GM12878 (cell line): Measurements from ENCODE around the gene CCDC39. TPM values are rescaled to one million over a fixed set of nuclear protein-coding genes. Genes with fewer than 3 reads are reported as not detected.

Source experiments
- EZH2 ChIP-seq: IDR thresholded peaks from 2 replicates; pipeline ENCODE4 v1.6.1; 2012; ENCODE audit warnings: low read depth, mild to moderate bottlenecking, control low read depth, inconsistent platforms, low read length, borderline replicate concordance; ENCODE audit not compliant: control insufficient read depth
- HCFC1 ChIP-seq: fragments of 150-350 bp; IDR thresholded peaks from 2 replicates; pipeline ENCODE4 v1.6.1; 2014; ENCODE audit warnings: low read length
- KLF5 ChIP-seq: fragments of 450-650 bp; IDR thresholded peaks from 2 replicates; pipeline ENCODE4 v1.6.1; 2014; ENCODE audit warnings: mild to moderate bottlenecking; ENCODE audit not compliant: partially characterized antibody
- MLLT1 ChIP-seq: fragments of 450-650 bp; IDR thresholded peaks from 2 replicates; pipeline ENCODE4 v1.6.1; 2016; ENCODE audit warnings: mild to moderate bottlenecking
- MYB ChIP-seq: fragments of 150-350 bp; IDR thresholded peaks from 2 replicates; pipeline ENCODE4 v1.6.1; 2014; ENCODE audit warnings: mild to moderate bottlenecking, low read depth, low read length, borderline replicate concordance
- RB1 ChIP-seq: fragments of 450-650 bp; formaldehyde crosslinking; IDR thresholded peaks from 2 replicates; pipeline ENCODE4 v1.6.1; 2017; ENCODE audit warnings: mild to moderate bottlenecking, borderline replicate concordance
- SMAD1 ChIP-seq: fragments of 450-650 bp; IDR thresholded peaks from 2 replicates; pipeline ENCODE4 v1.6.1; 2018; ENCODE audit warnings: mild to moderate bottlenecking, low read depth; ENCODE audit not compliant: partially characterized antibody
- SMC3 ChIP-seq: IDR thresholded peaks from 2 replicates; pipeline ENCODE4 v1.6.1; 2011; ENCODE audit warnings: low read length, improper control_type of control experiment, borderline replicate concordance
- SP1 ChIP-seq: IDR thresholded peaks from one replicate; pipeline ENCODE4 v1.6.1; 2011; ENCODE audit warnings: low read depth, low read length
- ZBED1 ChIP-seq: IDR thresholded peaks from 2 replicates; pipeline ENCODE4 v1.6.1; 2016; ENCODE audit warnings: borderline replicate concordance
- ZBTB11 ChIP-seq: fragments of 450-650 bp; formaldehyde crosslinking; IDR thresholded peaks from 2 replicates; pipeline ENCODE4 v1.5.0; 2022; ENCODE audit warnings: mild to moderate bottlenecking, missing genetic modification characterization
- polyA plus RNA-seq, 11 experiments: library from polyadenylated mRNA; depleted of rRNA in 4 of 11; unstranded in 6 of 11; stranded (reverse) in 5 of 11; fragments of >200 nt; fragmentation: Nextera tagmentation in 4 of 11; fragmentation: Illumina TruSeq in 1 of 11; extraction: Ambion mirVana in 4 of 11; extraction: Trizol in 1 of 11; gene quantifications; 1 replicate in 1 of 11; 2 replicates in 10 of 11; pipeline versions ENCODE4 v1.2.1 to v1.2.3, GENCODE V29; 2011 to 2016; ENCODE audit warnings: inconsistent platforms in 2 of 11, missing spikeins in 2 of 11, low read depth in 1 of 11
- total RNA-seq, 4 experiments: library from RNA; depleted of rRNA in 3 of 4; stranded (reverse); fragments of >200 nt in 3 of 4; fragmentation: Illumina TruSeq in 1 of 4; extraction: Trizol in 1 of 4; gene quantifications; 2 replicates each; pipeline versions ENCODE4 v1.2.1 to v1.2.3, GENCODE V29; 2013 to 2021

The CCDC39 gene
- total and polyA plus RNA-seq, 10 of the 15 experiments (the other 5 are each of a cell fraction or from before 2014, with no cell fraction given): 0.10 to 0.69 (median 0.31) TPM

DNA sequence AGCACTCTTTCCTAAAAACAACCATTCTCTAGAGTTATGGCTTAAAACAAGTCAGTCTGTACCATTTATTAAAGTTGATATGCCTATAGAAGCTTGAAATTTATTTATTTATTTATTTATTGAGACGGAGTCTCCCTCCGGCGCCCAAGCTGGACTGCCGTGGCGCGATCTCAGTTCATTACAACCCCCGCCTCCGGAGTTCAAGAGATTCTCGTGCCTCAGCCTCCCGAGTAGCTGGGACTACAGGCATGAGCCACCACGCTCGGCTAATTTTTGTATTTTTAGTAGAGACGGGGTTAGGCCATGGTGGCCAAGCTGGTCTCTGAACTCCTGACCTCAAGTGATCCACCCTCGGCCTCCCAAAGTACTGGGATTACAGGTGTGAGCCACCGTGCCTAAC lies 78.8 kb downstream of the CCDC39 start (continued):
- TF ChIP-seq MLLT1: no peak
- TF ChIP-seq ZBTB11 (CRISPR knock-in tag): no peak
- no peak for TF ChIP-seq ZBED1
- TF ChIP-seq HCFC1: no peak
- no peak for TF ChIP-seq SMAD1
- TF ChIP-seq SMC3: no peak
- no peak for TF ChIP-seq RB1
- no peak for TF ChIP-seq SP1
- no peak for TF ChIP-seq KLF5
- no peak for TF ChIP-seq EZH2
- TF ChIP-seq MYB: no peak
